ENCODE results near the gene OGFOD3.
"Not testable (repeated sequence)": the region's sequence is repeated elsewhere in the genome, so short reads cannot be mapped to it uniquely, and the experiment has no call there.

Gene OGFOD3

GRCh38 chr17:82386881-82387704 lies 31.3 kb downstream of the OGFOD3 start:
- no peak for DNase-seq (ENCODE audit: low spot score)

GRCh38 chr17:82386255-82386831 lies 32.0 kb downstream of the OGFOD3 start:
- DNase-seq (ENCODE audit: low spot score), result no peak

- DNase-seq (ENCODE audit: low spot score), result no peak
These were observed 32.7 kb downstream of the OGFOD3 start for GRCh38 chr17:82385559-82386254.

GRCh38 chr17:82384730-82385481 lies 33.5 kb downstream of the OGFOD3 start:
- no peak for DNase-seq (ENCODE audit: low spot score)

- no peak for DNase-seq (ENCODE audit: low spot score)
These were observed 34.2 kb downstream of the OGFOD3 start for GRCh38 chr17:82384051-82384729.

- no peak for DNase-seq (ENCODE audit: low spot score)
These were observed 35.0 kb downstream of the OGFOD3 start for GRCh38 chr17:82383411-82383810.

- no peak for DNase-seq (ENCODE audit: low spot score)
These were observed 35.5 kb downstream of the OGFOD3 start for GRCh38 chr17:82382933-82383255.

GRCh38 chr17:82382220-82382932 lies 36.0 kb downstream of the OGFOD3 start:
- not testable (repeated sequence) for DNase-seq (ENCODE audit: low spot score)

- DNase-seq (ENCODE audit: low spot score), result not testable (repeated sequence)
These were observed 36.7 kb downstream of the OGFOD3 start for GRCh38 chr17:82381703-82382009.

GRCh38 chr17:82380860-82381702 lies 37.3 kb downstream of the OGFOD3 start:
- no peak for DNase-seq (ENCODE audit: low spot score)

- no peak for DNase-seq (ENCODE audit: low spot score)
These were observed 39.7 kb downstream of the OGFOD3 start for GRCh38 chr17:82378741-82379021.

GRCh38 chr17:82377924-82378740 lies 40.3 kb downstream of the OGFOD3 start:
- DNase-seq (ENCODE audit: low spot score), result no peak

- not testable (repeated sequence) for DNase-seq (ENCODE audit: low spot score)
These were observed 41.1 kb downstream of the OGFOD3 start for GRCh38 chr17:82377294-82377693.

- no peak for DNase-seq (ENCODE audit: low spot score)
These were observed 42.2 kb downstream of the OGFOD3 start for GRCh38 chr17:82376042-82376730.

GRCh38 chr17:82375359-82376041 lies 42.9 kb downstream of the OGFOD3 start:
- DNase-seq (ENCODE audit: low spot score), result no peak

- DNase-seq (ENCODE audit: low spot score), result no peak
These were observed 43.6 kb downstream of the OGFOD3 start for GRCh38 chr17:82374626-82375331.

GRCh38 chr17:82373731-82374625 lies 44.4 kb downstream of the OGFOD3 start:
- no peak for DNase-seq (ENCODE audit: low spot score)

Data from RKO (cell line).